Central memory CD4-positive, alpha-beta T cell (primary cell): ENCODE results near the gene DIAPH2.
"Not testable (repeated sequence)": the region's sequence is repeated elsewhere in the genome, so short reads cannot be mapped to it uniquely, and the experiment has no call there.

Experiments
- DNase-seq: peaks from one replicate; pipeline ENCODE4 v3.0.0; 2022

The DIAPH2 gene

DNA sequence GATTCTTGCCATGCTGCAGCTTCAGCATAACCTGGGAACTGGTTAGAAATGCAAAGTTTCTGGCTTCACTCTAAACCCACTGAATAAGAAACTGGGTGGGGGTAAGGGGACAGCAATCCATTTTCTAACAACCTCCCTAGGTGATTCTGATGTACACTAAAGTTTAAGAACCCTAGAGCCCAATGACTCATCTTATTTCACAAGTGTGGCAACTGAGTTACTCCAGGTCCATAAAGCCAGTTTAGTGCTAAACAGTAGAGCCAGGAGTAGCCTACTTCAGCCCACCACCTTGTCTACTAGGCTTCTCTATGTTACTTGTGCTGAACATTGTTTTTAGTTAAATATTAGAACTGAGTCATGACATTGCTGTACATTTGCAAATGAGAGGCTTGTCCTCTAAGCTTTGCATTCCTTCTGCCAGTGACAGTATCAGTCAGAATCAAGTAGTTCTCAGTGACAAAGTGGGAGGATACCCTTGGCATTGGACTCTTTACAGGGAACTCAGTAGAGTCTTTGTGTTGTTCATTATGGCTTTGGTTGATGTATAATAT, 717.0 kb downstream of the DIAPH2 start:
- no peak for DNase-seq

DNA sequence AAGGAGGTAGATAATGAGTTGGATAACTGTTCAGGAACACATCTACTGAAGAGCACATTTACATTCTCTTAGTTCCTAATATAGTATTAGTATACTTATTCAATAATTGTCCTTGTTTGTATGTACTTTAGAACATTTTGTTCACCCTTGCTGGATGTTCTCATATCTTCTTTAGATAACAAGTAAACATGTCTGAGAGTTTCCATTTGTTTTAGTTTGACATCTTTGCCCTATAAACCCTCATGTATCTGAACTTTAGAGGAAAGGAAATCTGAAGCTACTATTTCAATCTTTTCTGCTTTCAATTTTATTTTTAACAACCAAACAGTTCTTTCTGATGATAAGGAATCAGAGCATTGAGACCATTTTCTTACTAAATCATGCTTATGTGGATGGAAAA, 717.7 kb downstream of the DIAPH2 start:
- no peak for DNase-seq

DNA sequence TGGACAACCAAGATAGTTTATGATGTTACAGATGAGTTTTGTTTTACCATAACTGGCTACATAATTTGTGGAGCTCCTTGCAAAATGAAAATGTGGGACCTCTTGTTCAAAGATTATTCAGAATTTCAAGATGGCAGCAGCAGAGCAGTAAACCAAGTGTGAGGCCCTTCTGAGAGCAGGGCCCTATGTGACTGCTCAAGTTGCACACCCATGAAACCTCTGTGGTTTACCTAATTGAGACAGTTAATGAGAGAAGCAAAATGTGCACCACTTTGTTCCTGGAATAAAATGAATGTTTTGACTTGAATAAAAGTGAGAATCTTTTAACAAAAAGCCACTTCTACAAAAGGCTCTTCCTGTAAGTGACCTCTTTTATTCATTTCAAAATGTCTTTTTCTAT, 718.3 kb downstream of the DIAPH2 start:
- DNase-seq: no peak

DNA sequence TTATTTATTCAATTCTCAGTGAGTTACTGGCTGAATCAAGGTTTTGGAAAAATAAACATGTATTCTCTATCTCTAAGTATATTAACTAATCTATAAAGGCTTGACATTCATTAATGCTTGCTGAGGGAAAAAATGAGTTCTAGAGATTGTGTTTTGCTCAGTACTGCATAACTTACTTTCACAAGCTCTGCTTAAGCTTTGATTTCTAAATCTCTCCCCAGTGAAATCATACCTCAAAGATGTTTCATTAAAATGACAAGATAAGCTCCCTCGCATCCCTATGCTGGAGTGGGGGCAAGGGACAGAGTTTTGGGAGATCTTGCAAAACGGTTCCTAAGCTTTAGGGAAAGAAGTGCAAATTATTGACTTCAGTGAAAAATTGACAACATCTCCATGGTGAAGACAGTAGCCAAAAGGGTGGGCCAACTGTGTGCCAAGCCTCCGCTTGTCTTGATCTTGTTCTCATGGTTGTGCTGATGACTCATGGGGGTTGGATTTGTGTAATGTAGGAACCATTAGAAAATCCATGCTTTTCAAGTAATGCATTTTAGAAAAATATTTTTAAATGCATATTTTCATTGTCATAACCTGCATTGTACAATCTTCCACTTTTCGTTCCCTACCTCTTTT, 720.5 kb downstream of the DIAPH2 start:
- no peak for DNase-seq

DNA sequence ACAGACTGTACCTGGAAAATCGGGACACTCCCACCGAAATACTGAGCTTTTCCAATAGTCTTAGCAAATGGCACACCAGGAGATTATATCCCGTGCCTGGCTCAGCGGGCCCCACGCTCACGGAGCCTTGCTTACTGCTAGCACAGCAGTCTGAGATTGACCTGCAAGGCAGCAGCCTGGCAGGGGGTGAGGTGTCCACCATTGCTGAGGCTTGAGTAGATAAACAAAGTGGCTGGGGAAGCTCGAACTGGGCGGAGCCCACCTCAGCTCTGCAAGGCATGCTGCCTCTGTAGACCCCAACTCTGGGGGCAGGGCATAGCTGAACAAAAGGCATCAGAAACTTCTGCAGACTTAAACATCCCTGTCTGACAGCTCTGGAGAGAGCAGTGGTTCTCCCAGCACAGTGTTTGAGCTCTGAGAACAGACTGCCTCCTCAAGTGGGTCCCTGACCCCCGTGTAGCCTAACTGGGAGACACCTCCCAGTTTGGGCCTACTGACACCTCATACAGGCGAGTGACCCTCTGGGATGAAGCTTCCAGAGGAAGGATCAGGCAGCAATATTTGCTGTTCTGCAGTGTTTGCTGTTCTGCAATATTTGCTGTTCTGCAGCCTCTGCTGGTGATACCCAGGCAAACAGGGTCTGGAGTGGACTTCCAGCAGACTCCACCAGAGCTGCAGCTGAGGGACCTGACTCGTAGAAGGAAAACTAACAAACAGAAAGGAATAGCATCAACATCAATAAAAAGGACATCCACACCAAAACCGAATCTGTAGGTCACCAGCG, 725.2 kb downstream of the DIAPH2 start:
- DNase-seq: not testable (repeated sequence)

DNA sequence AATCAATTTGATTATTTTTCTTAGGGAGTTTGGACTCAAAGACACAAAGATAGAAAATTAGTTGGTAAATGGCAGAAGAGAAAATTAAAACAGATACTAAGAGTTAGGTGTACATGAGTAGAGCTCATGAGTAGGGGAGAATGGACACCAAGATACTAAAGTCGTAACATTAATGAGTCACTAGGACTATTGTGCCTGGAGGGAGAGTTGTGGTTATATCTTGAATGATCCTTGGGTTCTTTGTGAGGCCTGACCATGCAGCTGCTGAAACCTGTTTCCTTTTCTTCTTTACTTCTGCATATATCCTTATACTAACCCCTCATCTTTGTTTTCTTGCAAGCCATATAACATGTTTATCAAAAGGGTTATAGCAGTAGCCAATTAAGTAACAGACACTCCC, 731.8 kb downstream of the DIAPH2 start:
- no peak for DNase-seq

DNA sequence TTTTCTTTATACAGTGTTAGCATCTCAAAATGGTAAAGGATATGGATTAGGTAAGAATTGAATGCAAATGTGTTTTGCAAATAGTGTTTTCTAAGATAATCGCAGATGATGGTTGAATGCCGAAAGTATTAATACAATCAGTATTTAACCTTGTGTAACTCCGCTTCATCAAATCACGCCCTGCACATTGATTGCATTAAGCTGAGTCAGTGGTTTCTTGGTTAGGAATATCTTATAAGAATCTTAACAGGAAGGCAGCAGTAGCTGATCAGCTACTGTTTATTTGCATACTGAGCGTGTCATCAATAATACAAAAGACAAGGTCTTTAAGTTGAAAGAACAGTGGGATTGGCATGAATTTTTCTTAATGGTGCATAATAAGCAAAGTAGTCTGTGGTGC, 744.5 kb downstream of the DIAPH2 start:
- DNase-seq: no peak

DNA sequence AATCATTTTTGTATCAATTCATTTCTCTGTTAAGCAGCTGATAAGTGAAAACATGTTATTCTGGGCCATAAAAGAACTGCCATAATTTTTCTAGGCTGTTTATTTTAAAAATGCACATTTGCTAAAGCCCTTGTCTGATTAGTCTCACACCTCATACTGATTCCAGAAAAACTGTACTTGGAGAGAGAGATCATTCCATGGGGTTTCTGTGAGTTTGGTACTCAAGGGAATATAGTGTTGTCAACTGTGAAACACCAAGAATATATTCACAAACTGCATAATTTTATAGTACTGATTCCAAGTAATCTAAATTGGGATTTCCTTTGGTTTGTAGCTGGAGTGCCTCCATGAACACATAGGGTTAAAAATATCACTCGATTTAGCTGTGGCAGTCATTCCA, 746.6 kb downstream of the DIAPH2 start:
- DNase-seq: no peak

DNA sequence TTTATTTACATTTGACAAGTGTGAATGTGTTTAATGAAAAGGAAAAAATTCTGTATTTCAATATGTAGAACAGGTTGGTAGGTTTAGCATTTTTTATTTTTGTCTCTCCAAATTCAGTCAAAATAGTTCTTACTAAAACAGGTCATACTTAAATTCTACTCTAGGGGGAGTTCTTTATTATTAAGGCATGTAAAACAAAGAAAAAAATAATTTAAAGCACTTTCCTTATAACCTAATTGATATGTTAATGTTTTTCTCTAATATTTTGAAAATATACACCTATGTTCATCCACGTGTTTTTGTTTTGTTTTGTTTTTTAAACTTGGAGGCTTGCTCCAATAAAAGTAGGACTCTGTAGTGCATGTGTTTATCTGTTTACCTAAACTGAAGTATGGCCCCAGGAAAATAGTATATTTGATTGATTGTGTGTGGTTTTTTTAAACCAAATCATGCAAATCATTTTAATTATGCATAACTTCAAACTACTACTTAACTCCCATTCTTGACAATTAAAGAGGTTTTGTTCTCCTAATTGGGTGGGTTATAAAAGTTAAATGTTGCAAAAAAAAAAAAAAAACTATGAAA, 761.7 kb downstream of the DIAPH2 start:
- DNase-seq: no peak

DNA sequence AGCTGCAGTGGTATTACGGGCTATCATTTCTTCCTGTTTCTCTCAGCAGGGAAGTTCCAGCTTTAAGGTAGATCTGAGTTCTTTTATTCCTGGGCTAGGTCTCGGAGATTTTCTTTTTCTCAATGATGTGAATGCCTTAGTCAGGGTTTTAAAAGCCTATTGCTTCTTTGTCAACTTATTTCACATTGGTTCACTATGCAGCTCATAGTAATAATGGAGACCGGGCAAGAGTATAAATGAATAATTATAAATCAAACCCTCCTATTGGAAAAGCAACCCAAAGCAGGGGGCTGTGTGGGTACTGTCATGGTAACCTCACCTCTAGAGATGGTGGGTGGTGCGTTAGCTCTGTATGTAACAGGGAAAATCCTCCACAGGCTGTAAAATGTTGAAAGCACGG, 762.7 kb downstream of the DIAPH2 start:
- no peak for DNase-seq

DNA sequence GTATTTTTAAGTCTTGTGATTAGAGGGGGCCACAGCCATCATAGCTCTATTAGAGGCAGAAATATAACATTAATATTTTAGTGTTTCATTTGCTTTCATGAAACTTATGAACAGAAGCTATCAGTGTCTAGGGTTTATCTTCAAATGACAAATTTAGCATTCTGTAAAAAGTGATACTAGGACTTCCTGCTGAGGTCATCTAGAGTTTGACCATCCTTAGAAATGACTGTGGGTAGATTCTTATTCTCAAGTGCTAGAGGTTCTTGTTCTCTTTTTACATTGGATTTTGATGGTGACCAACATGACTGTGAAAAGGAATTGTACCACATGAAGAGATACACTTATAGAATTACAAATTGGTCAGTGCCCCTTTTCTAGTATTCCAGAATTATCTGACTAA, 767.6 kb downstream of the DIAPH2 start:
- no peak for DNase-seq

DNA sequence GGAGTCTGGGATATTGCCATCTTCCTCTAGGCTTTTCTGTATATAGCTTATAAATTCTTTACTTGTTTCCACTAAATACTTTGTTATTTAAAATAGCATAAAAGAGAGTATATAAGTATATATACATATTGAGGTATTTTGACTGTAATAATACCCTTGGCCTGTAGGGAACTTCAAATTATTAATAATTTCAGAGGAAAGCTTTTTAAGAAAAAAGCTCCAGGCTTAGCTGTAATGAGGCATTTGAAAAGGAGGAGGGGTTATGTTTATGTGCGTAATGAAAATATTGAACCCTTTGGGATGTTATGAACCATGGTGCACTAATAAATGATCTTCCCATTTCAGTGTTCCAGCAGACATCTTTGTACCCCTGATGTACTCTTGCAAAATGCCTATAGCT, 777.1 kb downstream of the DIAPH2 start:
- DNase-seq: no peak

DNA sequence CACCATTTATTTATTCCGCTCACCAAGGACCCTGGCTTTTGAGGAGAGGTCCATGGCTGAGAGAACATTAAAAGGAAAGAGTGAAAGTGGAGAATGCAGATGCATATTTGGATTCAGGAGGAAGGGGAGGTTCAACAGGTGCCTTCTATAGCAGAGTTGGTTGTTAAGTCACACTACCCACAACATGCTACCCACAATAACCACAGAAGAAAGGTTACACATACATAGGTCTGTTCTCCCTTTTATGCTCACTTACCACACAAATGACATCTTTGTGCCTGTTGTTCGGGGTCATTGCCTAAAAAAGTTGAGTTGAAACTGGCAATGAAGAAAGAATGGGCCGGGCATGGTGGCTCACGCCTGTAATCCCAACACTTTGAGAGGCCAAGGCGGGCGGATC, 786.4 kb downstream of the DIAPH2 start:
- no peak for DNase-seq

DNA sequence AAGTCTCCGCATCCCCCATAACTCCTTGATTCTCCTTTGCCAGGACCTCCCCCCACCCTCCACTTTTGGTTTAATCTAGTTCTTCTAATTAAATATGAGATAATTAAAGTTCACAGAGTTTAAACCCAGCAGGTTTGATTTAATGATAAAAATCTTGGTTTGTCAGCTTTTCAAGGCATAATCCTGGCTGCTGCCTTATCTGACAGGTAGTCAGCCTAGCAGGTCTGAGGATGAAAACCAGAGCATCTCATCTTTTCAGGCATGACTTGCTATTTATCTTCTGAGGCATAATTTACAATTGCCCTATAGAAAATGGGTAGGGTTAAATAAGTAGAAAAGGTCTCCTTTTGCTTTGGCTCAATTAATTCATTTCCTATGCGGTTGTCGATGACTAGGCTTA, 790.3 kb downstream of the DIAPH2 start:
- DNase-seq: no peak

DNA sequence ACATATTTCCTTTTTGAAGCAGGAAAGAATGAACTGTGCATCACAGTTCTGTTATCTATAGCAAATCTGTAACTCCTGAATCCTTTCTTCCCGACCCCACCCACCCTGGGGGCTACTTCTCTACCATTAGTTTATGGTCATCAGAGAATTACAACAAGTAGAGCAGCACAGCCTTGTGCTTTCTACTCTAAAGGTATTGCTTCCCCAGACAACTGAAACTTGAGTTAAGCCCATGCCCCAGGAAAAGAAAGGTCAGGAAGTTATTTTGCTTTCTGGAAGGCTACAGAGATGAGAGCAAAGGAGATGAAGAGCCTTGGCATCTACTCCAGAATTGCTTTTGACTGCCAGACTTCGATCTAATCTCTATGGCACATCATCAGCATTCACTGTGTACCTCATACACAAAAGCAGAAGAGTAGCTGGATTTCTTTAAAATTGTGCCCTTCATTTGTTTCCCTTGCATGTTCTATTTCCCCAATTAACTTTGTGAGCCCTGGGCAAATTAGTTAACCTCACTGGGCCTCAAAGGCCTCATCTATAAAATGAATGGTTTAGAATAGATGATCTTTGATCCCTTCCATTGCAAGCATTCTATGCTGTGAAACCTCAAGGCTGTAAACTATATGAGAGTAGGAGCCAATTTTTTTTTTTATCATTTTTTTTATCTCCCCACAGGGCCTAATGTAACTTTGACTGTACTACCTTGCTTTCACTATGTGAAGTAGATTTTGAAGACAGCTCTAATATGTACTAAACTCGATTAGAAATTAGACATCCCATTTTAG, 794.7 kb downstream of the DIAPH2 start:
- DNase-seq: no peak

DNA sequence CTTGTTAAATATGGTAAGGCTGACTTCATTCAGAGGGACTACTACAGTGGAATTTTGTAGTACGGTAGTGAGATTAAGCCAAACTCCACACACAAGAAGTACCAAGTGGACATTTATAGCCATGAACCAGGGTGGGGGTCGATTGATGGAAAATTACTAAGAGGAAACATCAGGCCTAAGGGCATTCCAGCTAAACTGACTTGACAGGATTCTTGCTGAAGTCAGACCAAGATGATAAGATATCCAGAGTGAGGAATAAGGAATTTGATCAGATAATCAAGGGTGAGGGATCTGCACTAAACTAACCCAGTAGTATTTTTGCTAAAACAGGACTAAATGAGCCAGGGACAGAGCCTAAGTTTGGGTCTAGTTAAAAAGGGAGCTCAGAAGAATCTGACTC, 796.6 kb downstream of the DIAPH2 start:
- no peak for DNase-seq

DNA sequence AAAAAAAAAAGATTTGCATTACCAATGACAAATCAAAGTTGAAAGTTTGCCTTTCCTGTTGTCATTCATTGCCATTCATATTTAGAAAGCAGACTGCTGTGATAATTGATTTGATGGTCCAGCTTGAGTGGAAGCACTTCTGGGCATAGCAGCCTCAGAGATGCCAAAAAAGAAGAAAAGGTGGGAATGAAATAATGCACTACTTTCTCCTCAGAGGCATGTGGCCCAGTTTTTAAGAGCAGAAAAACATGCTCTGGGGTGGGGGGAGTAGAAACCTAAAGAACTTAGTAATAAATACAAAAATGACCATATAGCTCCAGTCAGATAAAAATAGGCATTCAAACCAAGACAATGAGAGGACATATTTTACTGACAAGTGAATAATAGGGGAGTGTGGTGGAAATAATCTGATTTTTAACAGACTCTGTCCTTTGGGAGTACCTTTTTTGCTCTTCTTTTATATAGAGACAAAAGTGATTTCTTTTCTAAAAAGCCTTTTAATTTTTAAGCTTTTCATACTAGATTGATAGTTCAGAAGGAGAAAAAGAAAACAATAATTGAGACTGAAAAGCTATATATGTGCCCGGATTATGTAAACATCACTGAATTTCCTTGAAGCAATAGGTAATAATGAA, 798.1 kb downstream of the DIAPH2 start:
- no peak for DNase-seq

DNA sequence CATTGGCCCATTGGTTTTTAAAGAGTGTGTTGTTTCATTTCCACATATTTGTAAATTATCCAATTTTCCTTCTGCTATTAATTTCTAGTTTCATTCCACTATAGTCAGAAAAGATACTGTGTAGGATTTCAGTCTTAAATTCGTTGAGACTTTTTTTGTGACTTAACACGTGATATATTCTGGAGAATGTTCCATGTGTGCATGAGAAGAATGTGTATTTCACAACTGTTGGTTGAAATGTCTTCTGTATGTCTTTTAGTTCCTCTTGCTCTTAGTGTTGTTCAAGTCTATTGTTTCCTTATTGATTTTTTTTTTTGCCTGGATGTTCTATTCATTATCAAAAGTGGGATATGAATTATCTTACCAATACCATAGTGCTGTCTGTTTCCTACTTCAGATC, 806.0 kb downstream of the DIAPH2 start:
- DNase-seq: no peak

DNA sequence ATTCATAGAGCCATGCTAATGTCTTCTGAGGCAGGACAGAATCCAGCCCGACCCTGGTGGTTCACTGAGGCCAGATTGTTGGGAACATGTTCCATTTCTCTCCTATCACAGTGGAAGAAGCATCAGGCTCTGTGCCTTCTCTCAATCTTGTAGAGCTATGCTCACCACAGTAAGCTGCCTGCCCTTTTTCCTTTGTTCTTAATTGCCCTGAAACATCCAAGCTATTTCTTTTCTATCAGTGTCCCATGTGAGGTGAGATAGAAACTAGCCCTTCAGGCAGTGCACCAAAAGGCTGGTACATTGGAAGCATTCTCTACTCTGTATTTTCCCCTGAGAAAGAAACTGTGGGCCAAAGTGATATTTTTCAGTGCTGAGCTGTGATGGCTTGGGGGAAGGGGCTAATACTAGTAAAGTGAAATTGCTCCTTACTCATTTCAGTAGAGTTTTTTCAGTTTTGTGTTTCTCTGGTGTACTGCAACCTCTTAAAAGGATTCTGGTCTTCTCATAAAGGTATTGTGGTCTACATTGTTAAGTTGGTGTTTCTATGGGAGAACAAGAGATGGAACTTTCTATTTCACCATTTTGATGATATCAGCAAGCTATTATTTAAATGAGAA, 810.2 kb downstream of the DIAPH2 start:
- no peak for DNase-seq

DNA sequence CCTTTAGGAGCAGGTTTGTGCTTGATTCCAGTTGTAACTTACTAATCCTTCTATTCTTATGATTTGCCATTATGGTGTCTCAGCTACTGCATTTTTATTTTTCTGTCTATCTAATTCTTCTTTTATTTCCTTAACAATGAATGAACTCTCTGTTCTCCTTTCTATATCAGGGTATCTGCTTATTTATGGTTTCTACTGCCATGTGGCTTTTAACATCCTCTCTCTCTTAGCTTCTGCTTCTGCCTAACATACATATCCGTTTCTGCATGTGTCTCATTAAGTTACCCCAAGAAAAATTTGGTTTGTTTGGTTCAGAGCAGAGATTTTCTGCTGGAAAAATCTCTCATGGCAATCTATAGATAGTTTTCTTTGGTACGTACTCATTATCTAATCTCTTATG, 813.5 kb downstream of the DIAPH2 start:
- DNase-seq: no peak

DNA sequence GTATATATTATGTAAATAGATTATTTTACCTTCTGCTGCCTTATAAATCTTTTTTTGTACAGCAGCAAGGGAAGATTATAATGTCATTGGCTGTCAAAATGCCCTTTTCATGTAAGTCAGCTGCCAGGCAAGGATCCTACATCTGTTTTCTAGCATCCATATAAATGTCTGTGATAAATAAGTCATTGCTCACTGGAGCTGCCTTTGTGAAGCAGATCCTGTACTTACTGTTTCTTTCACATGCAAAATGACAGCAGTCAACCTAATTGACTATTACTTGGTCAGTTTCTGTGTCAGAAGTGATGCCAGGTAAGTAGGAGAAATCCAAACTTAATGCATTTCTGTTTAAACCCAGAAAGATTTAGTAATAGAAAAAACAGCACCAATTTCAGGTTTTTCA, 819.8 kb downstream of the DIAPH2 start:
- no peak for DNase-seq

DNA sequence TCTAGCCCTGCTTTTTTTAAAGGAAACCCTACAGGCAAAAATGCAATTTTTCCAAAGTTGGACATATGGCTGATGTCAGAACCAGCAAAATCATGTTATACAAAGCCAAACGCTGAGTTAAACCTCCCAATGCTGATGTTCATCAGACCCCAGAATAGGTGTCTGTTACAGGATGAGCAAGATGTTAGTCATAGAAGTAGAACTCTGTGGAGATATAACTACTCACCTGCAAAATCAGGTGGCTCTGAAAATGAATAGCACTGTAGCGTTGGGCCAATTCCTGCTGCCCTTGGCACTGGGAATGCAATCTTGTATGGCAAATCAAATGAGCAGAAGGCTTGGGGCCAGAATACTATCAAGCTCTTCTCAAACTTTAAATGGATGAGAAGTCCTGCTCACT, 833.1 kb downstream of the DIAPH2 start:
- DNase-seq: no peak
